Liver (tissue), 9 donors: ENCODE data around the gene TMPRSS6. TPM values are rescaled to one million over a fixed set of nuclear protein-coding genes. Genes with fewer than 3 reads are reported as not detected.

Source experiments
- DNase-seq: peaks from one replicate; pipeline ENCODE4 v3.0.0-alpha.2; 2017; ENCODE audit warnings: low spot score
- H3K27ac ChIP-seq, 2 donors: one replicate each; pipeline ENCODE4 v1.7.0; 2013; ENCODE audit warnings: inconsistent platforms in 2 of 2, low read length in 2 of 2, control low read depth in 1 of 2, low read depth in 1 of 2, mild to moderate bottlenecking in 1 of 2
- H3K27me3 ChIP-seq, 4 donors: one replicate each; pipeline versions ENCODE4 v1.6.1 to v1.7.0; 2013; ENCODE audit warnings: low read length in 3 of 4, inconsistent platforms in 1 of 4, mild to moderate bottlenecking in 1 of 4, moderate library complexity in 1 of 4; ENCODE audit not compliant: control insufficient read depth in 4 of 4, insufficient read depth in 4 of 4
- H3K36me3 ChIP-seq, 4 donors: one replicate each; pipeline versions ENCODE4 v1.6.1 to v1.7.0; 2013; ENCODE audit warnings: low read length in 3 of 4, mild to moderate bottlenecking in 3 of 4, low read depth in 1 of 4, moderate library complexity in 1 of 4; ENCODE audit not compliant: control insufficient read depth in 4 of 4, insufficient read depth in 3 of 4
- H3K4me1 ChIP-seq, 4 donors: one replicate each; pipeline versions ENCODE4 v1.6.1 to v1.7.0; 2013; ENCODE audit warnings: low read length in 3 of 4, mild to moderate bottlenecking in 3 of 4, moderate library complexity in 1 of 4; ENCODE audit not compliant: control insufficient read depth in 4 of 4, insufficient read depth in 4 of 4
- H3K4me3 ChIP-seq, 3 donors: one replicate each; pipeline versions ENCODE4 v1.6.1 to v1.7.0; 2013; ENCODE audit warnings: low read length in 3 of 3, control low read depth in 1 of 3, low read depth in 1 of 3, mild to moderate bottlenecking in 1 of 3
- H3K9ac ChIP-seq, 2 donors: one replicate each; pipeline ENCODE4 v1.7.0; 2013; ENCODE audit warnings: low read length in 2 of 2, mild to moderate bottlenecking in 2 of 2, moderate library complexity in 2 of 2, control low read depth in 1 of 2, low read depth in 1 of 2
- H3K9me3 ChIP-seq, 4 donors: one replicate each; pipeline versions ENCODE4 v1.6.1 to v1.7.0; 2013; ENCODE audit warnings: low read length in 3 of 4; ENCODE audit not compliant: control insufficient read depth in 4 of 4
- FOXA1 ChIP-seq: IDR thresholded peaks from 2 replicates; pipeline ENCODE4 v1.6.1; 2016; ENCODE audit warnings: antibody characterized with exemption
- FOXA2 ChIP-seq: IDR thresholded peaks from 2 replicates; pipeline ENCODE4 v1.6.1; 2016; ENCODE audit warnings: antibody characterized with exemption
- GABPA ChIP-seq, 2 donors: IDR thresholded peaks in 1 of 2; conservative IDR thresholded peaks in 1 of 2; 2 replicates each; pipeline ENCODE4 v1.6.1; 2016; ENCODE audit warnings: antibody characterized with exemption in 2 of 2, mild to moderate bottlenecking in 1 of 2, moderate library complexity in 1 of 2
- HNF4A ChIP-seq, 2 donors: conservative IDR thresholded peaks; 2 replicates each; pipeline ENCODE4 v1.6.1; 2016; ENCODE audit warnings: antibody characterized with exemption in 2 of 2, mild to moderate bottlenecking in 2 of 2
- HNF4G ChIP-seq: IDR thresholded peaks from 2 replicates; pipeline ENCODE4 v1.6.1; 2016; ENCODE audit warnings: antibody characterized with exemption
- JUND ChIP-seq, 2 donors: IDR thresholded peaks; 2 replicates each; pipeline ENCODE4 v1.6.1; 2016; ENCODE audit warnings: antibody characterized with exemption in 2 of 2
- MAX ChIP-seq: IDR thresholded peaks from 2 replicates; pipeline ENCODE4 v1.6.1; 2016; ENCODE audit warnings: antibody characterized with exemption
- NR2F2 ChIP-seq: IDR thresholded peaks from 2 replicates; pipeline ENCODE4 v1.6.1; 2016; ENCODE audit warnings: antibody characterized with exemption
- RAD21 ChIP-seq, 2 donors: IDR thresholded peaks; 2 replicates each; pipeline ENCODE4 v1.6.1; 2016; ENCODE audit warnings: antibody characterized with exemption in 2 of 2, mild to moderate bottlenecking in 2 of 2
- REST ChIP-seq: IDR thresholded peaks from 2 replicates; pipeline ENCODE4 v1.6.1; 2016; ENCODE audit warnings: antibody characterized with exemption, mild to moderate bottlenecking
- RXRA ChIP-seq, 2 donors: IDR thresholded peaks; 2 replicates each; pipeline ENCODE4 v1.6.1; 2017 to 2018; ENCODE audit warnings: antibody characterized with exemption in 2 of 2, mild to moderate bottlenecking in 1 of 2
- SP1 ChIP-seq: IDR thresholded peaks from 2 replicates; pipeline ENCODE4 v1.6.1; 2018; ENCODE audit warnings: antibody characterized with exemption, mild to moderate bottlenecking
- TAF1 ChIP-seq: conservative IDR thresholded peaks from 2 replicates; pipeline ENCODE4 v1.6.1; 2016; ENCODE audit warnings: antibody characterized with exemption, mild to moderate bottlenecking
- YY1 ChIP-seq: IDR thresholded peaks from 2 replicates; pipeline ENCODE4 v1.6.1; 2016; ENCODE audit warnings: antibody characterized with exemption, mild to moderate bottlenecking
- WGBS: extraction: QIAGEN DNeasy Blood & Tissue Kit; methylation state at CpG from one replicate; pipeline ENCODE4 v1.1.7; 2013; 5-methylcytosine and 5-hydroxymethylcytosine counted together
- polyA plus RNA-seq, 2 donors: library from polyadenylated mRNA; stranded (reverse) in 1 of 2; unstranded in 1 of 2; fragments of 200-250 nt in 1 of 2; fragments of >200 nt in 1 of 2; fragmentation: Nextera tagmentation in 1 of 2; extraction: Ambion mirVana in 1 of 2; gene quantifications; one replicate each; pipeline versions ENCODE4 v1.2.1 to v1.2.3, GENCODE V29; 2013 to 2015
- total RNA-seq, 2 donors: library from RNA; depleted of rRNA; stranded (reverse); fragments of >200 nt; gene quantifications; one replicate each; pipeline ENCODE4 v1.2.3, GENCODE V29; 2014
- TF ChIP-seq, protein P1 (sequence below): IDR thresholded peaks from 2 replicates; pipeline ENCODE4 v1.6.1; 2016; ENCODE audit warnings: antibody characterized with exemption
- TF ChIP-seq, protein P2 (sequence below): fragments of 150-350 bp; IDR thresholded peaks from 2 replicates; pipeline ENCODE4 v1.5.1; 2017; ENCODE audit warnings: improper control_type of control experiment, low read depth, low read length; ENCODE audit not compliant: missing input control
- TF ChIP-seq, protein P3 (sequence below): IDR thresholded peaks from 2 replicates; pipeline ENCODE4 v1.6.1; 2016; ENCODE audit warnings: antibody characterized with exemption
- donor health status: healthy.
- donor health status: healthy.
- donor health status: healthy.
- donor health status: healthy.
- donor health status: healthy.

Gene TMPRSS6
- total and polyA plus RNA-seq, 4 donors = 12.6 to 47.1 (median 39.9) TPM

- TF ChIP-seq REST (no peak), HNF4G (no peak), RXRA (IDR thresholded peaks at IDR 0.05) (no peak)
- TF ChIP-seq, protein P1, sequence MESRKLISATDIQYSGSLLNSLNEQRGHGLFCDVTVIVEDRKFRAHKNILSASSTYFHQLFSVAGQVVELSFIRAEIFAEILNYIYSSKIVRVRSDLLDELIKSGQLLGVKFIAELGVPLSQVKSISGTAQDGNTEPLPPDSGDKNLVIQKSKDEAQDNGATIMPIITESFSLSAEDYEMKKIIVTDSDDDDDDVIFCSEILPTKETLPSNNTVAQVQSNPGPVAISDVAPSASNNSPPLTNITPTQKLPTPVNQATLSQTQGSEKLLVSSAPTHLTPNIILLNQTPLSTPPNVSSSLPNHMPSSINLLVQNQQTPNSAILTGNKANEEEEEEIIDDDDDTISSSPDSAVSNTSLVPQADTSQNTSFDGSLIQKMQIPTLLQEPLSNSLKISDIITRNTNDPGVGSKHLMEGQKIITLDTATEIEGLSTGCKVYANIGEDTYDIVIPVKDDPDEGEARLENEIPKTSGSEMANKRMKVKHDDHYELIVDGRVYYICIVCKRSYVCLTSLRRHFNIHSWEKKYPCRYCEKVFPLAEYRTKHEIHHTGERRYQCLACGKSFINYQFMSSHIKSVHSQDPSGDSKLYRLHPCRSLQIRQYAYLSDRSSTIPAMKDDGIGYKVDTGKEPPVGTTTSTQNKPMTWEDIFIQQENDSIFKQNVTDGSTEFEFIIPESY = no peak
Measured at GRCh38 chr22:37057796-37058510, 51.6 kb downstream of the TMPRSS6 start (continued).

GRCh38 chr22:37057226-37057625, 52.3 kb downstream of the TMPRSS6 start:
- Histone ChIP-seq H3K36me3 (no peaks in the 10 kb centered on the region), H3K4me1 (peaks cover 0 to 2% (median 0%) of the 10 kb centered on the region in 4 donors), H3K27ac (no peak overlapping the region), H3K4me3 (no peak overlapping the region), H3K27me3 (no peaks in the 10 kb centered on the region), H3K9me3 (no peaks in the 10 kb centered on the region), H3K9ac (no peak overlapping the region)
- 86% methylated on average over 9 of the region's 9 CpGs for WGBS
- TF ChIP-seq YY1 (no peak), HNF4G (no peak), FOXA1 (no peak), SP1 (no peak), FOXA2 (no peak), MAX (no peak), RAD21 (IDR thresholded peaks at IDR 0.05) (no peak), RXRA (IDR thresholded peaks at IDR 0.05) (no peak), HNF4A (conservative IDR thresholded peaks at IDR 0.05) (no peak), JUND (IDR thresholded peaks at IDR 0.05) (no peak), NR2F2 (no peak), TAF1 (no peak), GABPA (IDR thresholded peaks at IDR 0.05 in 1 of 2, conservative IDR thresholded peaks at IDR 0.05 in 1 of 2) (no peak)
- TF ChIP-seq, protein P2, sequence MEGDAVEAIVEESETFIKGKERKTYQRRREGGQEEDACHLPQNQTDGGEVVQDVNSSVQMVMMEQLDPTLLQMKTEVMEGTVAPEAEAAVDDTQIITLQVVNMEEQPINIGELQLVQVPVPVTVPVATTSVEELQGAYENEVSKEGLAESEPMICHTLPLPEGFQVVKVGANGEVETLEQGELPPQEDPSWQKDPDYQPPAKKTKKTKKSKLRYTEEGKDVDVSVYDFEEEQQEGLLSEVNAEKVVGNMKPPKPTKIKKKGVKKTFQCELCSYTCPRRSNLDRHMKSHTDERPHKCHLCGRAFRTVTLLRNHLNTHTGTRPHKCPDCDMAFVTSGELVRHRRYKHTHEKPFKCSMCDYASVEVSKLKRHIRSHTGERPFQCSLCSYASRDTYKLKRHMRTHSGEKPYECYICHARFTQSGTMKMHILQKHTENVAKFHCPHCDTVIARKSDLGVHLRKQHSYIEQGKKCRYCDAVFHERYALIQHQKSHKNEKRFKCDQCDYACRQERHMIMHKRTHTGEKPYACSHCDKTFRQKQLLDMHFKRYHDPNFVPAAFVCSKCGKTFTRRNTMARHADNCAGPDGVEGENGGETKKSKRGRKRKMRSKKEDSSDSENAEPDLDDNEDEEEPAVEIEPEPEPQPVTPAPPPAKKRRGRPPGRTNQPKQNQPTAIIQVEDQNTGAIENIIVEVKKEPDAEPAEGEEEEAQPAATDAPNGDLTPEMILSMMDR = no peak
- TF ChIP-seq, protein P3, sequence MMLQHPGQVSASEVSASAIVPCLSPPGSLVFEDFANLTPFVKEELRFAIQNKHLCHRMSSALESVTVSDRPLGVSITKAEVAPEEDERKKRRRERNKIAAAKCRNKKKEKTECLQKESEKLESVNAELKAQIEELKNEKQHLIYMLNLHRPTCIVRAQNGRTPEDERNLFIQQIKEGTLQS = no peak
- TF ChIP-seq, protein P1 = no peak
- DNase-seq = no peak
